H1 (cell line): ENCODE data around the gene KCNK15. TPM values are rescaled to one million over a fixed set of nuclear protein-coding genes. Genes with fewer than 3 reads are reported as not detected.

Experiments
- CTCF ChIA-PET: fragments of 300-600 bp; sonication (Branson Sonifier 250); formaldehyde crosslinking; loops from one replicate; lab custom pipeline; 2021; ENCODE audit not compliant: partially characterized antibody; lab: Charles Lee
- POLR2A ChIA-PET: fragments of 300-600 bp; sonication (Branson Sonifier 250); formaldehyde crosslinking; loops from one replicate; lab custom pipeline; 2021; ENCODE audit warnings: inconsistent platforms; ENCODE audit not compliant: partially characterized antibody; lab: Charles Lee
- DNase-seq, 2 experiments: peaks; one replicate each; pipeline versions ENCODE4 v3.0.0 to v3.0.0-alpha.2; 2010 to 2022; ENCODE audit warnings: low spot score in 2 of 2, low read depth in 1 of 2, mixed read lengths in 1 of 2
- FAIRE-seq: peaks from 2 replicates; lab custom pipeline; 2011; peaks lifted over from hg19 to GRCh38; lab: Jason Lieb, UNC
- H2AFZ ChIP-seq: 2 replicates; pipeline ENCODE4 v1.8.1; 2012; ENCODE audit warnings: low read length, inconsistent platforms
- H2AK5ac ChIP-seq: 2 replicates; pipeline ENCODE4 v1.6.1; 2013; ENCODE audit warnings: low read depth, low read length
- H2BK120ac ChIP-seq: replicated peaks from 2 replicates; pipeline ENCODE3; 2013; ENCODE audit warnings: low read depth, low read length, inconsistent platforms
- H2BK12ac ChIP-seq: 2 replicates; pipeline ENCODE4 v1.6.1; 2013; ENCODE audit warnings: low read depth, low read length
- H2BK15ac ChIP-seq: 2 replicates; pipeline ENCODE4 v1.6.1; 2013; ENCODE audit warnings: low read length
- H2BK20ac ChIP-seq: 2 replicates; pipeline ENCODE4 v1.6.1; 2013; ENCODE audit warnings: low read length
- H2BK5ac ChIP-seq: 2 replicates; pipeline ENCODE4 v1.6.1; 2013; ENCODE audit warnings: low read depth, low read length
- H3K14ac ChIP-seq: 2 replicates; pipeline ENCODE4 v1.6.1; 2013; ENCODE audit warnings: inconsistent platforms; ENCODE audit not compliant: insufficient read length
- H3K18ac ChIP-seq: 2 replicates; pipeline ENCODE4 v1.6.1; 2013; ENCODE audit warnings: low read length; ENCODE audit errors: extremely low read depth
- H3K23ac ChIP-seq: 2 replicates; pipeline ENCODE4 v1.6.1; 2013; ENCODE audit warnings: inconsistent platforms; ENCODE audit not compliant: insufficient read length
- H3K23me2 ChIP-seq: 2 replicates; pipeline ENCODE4 v1.6.1; 2013; ENCODE audit warnings: low read depth, low read length
- H3K27ac ChIP-seq: 2 replicates; pipeline ENCODE4 v1.6.1; 2011; ENCODE audit warnings: low read depth, low read length, inconsistent platforms
- H3K27me3 ChIP-seq, 4 experiments: replicated peaks in 1 of 4; 1 replicate in 1 of 4; 2 replicates in 3 of 4; pipeline versions ENCODE4 v1.6.1 to v1.8.1; 2011 to 2013; ENCODE audit warnings: low read length in 3 of 4, mild to moderate bottlenecking in 3 of 4, inconsistent platforms in 2 of 4, mixed read lengths in 2 of 4, moderate library complexity in 1 of 4; ENCODE audit not compliant: control insufficient read depth in 3 of 4, insufficient read depth in 3 of 4; ENCODE audit errors: extremely low read depth in 1 of 4
- H3K36me3 ChIP-seq, 4 experiments: 2 replicates each; pipeline versions ENCODE4 v1.6.1 to v1.8.1; 2011 to 2013; ENCODE audit warnings: mild to moderate bottlenecking in 4 of 4, low read length in 3 of 4, moderate library complexity in 2 of 4, control low read depth in 1 of 4, inconsistent platforms in 1 of 4; ENCODE audit not compliant: insufficient read depth in 4 of 4, control insufficient read depth in 2 of 4
- H3K4ac ChIP-seq: replicated peaks from 2 replicates; pipeline ENCODE3; 2013; ENCODE audit warnings: low read length, low read depth, mixed read lengths, inconsistent platforms; ENCODE audit not compliant: insufficient read length
- H3K4me1 ChIP-seq, 4 experiments: replicated peaks in 1 of 4; 1 replicate in 1 of 4; 2 replicates in 3 of 4; pipeline versions ENCODE4 v1.6.1 to v1.8.1; 2011 to 2013; ENCODE audit warnings: low read length in 3 of 4, inconsistent platforms in 2 of 4, mixed read lengths in 1 of 4; ENCODE audit not compliant: insufficient read depth in 4 of 4, control insufficient read depth in 3 of 4
- H3K4me2 ChIP-seq, 2 experiments: 2 replicates each; pipeline versions ENCODE4 v1.6.1 to v1.8.1; 2011 to 2013; ENCODE audit warnings: low read depth in 2 of 2, low read length in 2 of 2, control low read depth in 1 of 2, inconsistent platforms in 1 of 2, mild to moderate bottlenecking in 1 of 2; ENCODE audit not compliant: insufficient read depth in 1 of 2
- H3K4me3 ChIP-seq, 4 experiments: fragments of 200-600, 300-600 bp in 1 of 4; sonication (generic), shearing (Covaris generic), sonication (Bioruptor Twin) in 1 of 4; 2 replicates each; pipeline versions ENCODE4 v1.5.1 to v1.8.1; 2011 to 2016; ENCODE audit warnings: low read length in 4 of 4, low read depth in 3 of 4, control low read depth in 2 of 4, inconsistent platforms in 2 of 4, mild to moderate bottlenecking in 2 of 4, mixed read lengths in 1 of 4, moderate library complexity in 1 of 4; ENCODE audit not compliant: insufficient read depth in 2 of 4; ENCODE audit errors: extremely low read depth in 1 of 4
- H3K56ac ChIP-seq: replicated peaks from 2 replicates; pipeline ENCODE3; 2013; ENCODE audit warnings: low read depth, mild to moderate bottlenecking, mixed read lengths, low read length, inconsistent platforms; ENCODE audit not compliant: insufficient read length
- H3K79me1 ChIP-seq: 2 replicates; pipeline ENCODE4 v1.6.1; 2013; ENCODE audit warnings: low read depth, low read length, control low read depth
- H3K79me2 ChIP-seq, 2 experiments: 2 replicates each; pipeline versions ENCODE4 v1.6.1 to v1.8.1; 2012 to 2013; ENCODE audit warnings: low read length in 2 of 2, mild to moderate bottlenecking in 2 of 2, inconsistent platforms in 1 of 2; ENCODE audit not compliant: insufficient read depth in 2 of 2, control insufficient read depth in 1 of 2
- H3K9ac ChIP-seq, 4 experiments: replicated peaks in 1 of 4; 1 replicate in 1 of 4; 2 replicates in 3 of 4; pipeline versions ENCODE4 v1.6.1 to v1.8.1; 2011 to 2013; ENCODE audit warnings: low read depth in 3 of 4, low read length in 3 of 4, control low read depth in 2 of 4, mild to moderate bottlenecking in 2 of 4, moderate library complexity in 2 of 4, inconsistent platforms in 1 of 4; ENCODE audit errors: extremely low read depth in 1 of 4
- H3K9me3 ChIP-seq, 2 experiments: 2 replicates each; pipeline versions ENCODE4 v1.6.1 to v1.8.1; 2012 to 2013; ENCODE audit warnings: mild to moderate bottlenecking in 2 of 2, moderate library complexity in 2 of 2, control low read depth in 1 of 2, inconsistent platforms in 1 of 2, low read depth in 1 of 2, low read length in 1 of 2, mixed read lengths in 1 of 2; ENCODE audit not compliant: insufficient read depth in 2 of 2
- H4K20me1 ChIP-seq, 2 experiments: replicated peaks in 1 of 2; 2 replicates each; pipeline versions ENCODE3 to v1.8.1; 2011 to 2013; ENCODE audit warnings: inconsistent platforms in 2 of 2, low read length in 2 of 2, mild to moderate bottlenecking in 1 of 2; ENCODE audit not compliant: insufficient read depth in 2 of 2, control insufficient read depth in 1 of 2
- H4K5ac ChIP-seq: 2 replicates; pipeline ENCODE4 v1.6.1; 2013; ENCODE audit warnings: low read length, low read depth, mixed read lengths, inconsistent platforms; ENCODE audit not compliant: insufficient read length
- H4K8ac ChIP-seq: 2 replicates; pipeline ENCODE4 v1.8.0; 2013; ENCODE audit warnings: mild to moderate bottlenecking, moderate library complexity, low read length, inconsistent platforms; ENCODE audit not compliant: insufficient read depth; ENCODE audit errors: extremely low read depth
- H4K91ac ChIP-seq: replicated peaks from 2 replicates; pipeline ENCODE3; 2013; ENCODE audit warnings: low read length, mixed read lengths, inconsistent platforms; ENCODE audit not compliant: insufficient read length
- CBX8 ChIP-seq: fragments of 300-800, 300-1000 bp; sonication (generic); IDR thresholded peaks from 2 replicates; pipeline ENCODE4 v1.7.1; 2016; ENCODE audit warnings: low read depth, low read length, borderline replicate concordance
- EZH2 ChIP-seq: fragments of 200-600 bp; sonication (generic); IDR thresholded peaks from 2 replicates; pipeline ENCODE4 v1.7.1; 2012; ENCODE audit warnings: low read depth, mild to moderate bottlenecking, moderate library complexity, low read length, inconsistent platforms; ENCODE audit not compliant: severe bottlenecking
- KDM5A ChIP-seq: fragments of 200-600 bp; IDR thresholded peaks from 2 replicates; pipeline ENCODE4 v1.7.1; 2012; ENCODE audit warnings: mild to moderate bottlenecking, low read length, inconsistent platforms, mixed read lengths
- MAFK ChIP-seq: IDR thresholded peaks from 2 replicates; pipeline ENCODE4 v1.6.1; 2012; ENCODE audit warnings: low read depth, mild to moderate bottlenecking, improper control_type of control experiment, low read length
- NRF1 ChIP-seq: IDR thresholded peaks from 2 replicates; pipeline ENCODE4 v1.6.1; 2011; ENCODE audit warnings: mild to moderate bottlenecking, low read depth, low read length, improper control_type of control experiment
- POLR2A ChIP-seq, 2 experiments: IDR thresholded peaks; 1 replicate in 1 of 2; 2 replicates in 1 of 2; pipeline ENCODE4 v1.6.1; 2011; ENCODE audit warnings: low read depth in 2 of 2, low read length in 2 of 2, mild to moderate bottlenecking in 2 of 2; ENCODE audit errors: control extremely low read depth in 1 of 2
- POLR2AphosphoS5 ChIP-seq: IDR thresholded peaks from 2 replicates; pipeline ENCODE4 v1.6.1; 2011; ENCODE audit warnings: low read depth, low read length
- POU5F1 ChIP-seq: IDR thresholded peaks from 2 replicates; pipeline ENCODE4 v1.6.1; 2011; ENCODE audit warnings: low read depth, mild to moderate bottlenecking, low read length, moderate library complexity
- RAD21 ChIP-seq, 2 experiments: IDR thresholded peaks in 1 of 2; conservative IDR thresholded peaks in 1 of 2; 2 replicates each; pipeline ENCODE4 v1.6.1; 2011; ENCODE audit warnings: low read depth in 2 of 2, low read length in 2 of 2, improper control_type of control experiment in 1 of 2, inconsistent platforms in 1 of 2, mild to moderate bottlenecking in 1 of 2, moderate library complexity in 1 of 2
- RNF2 ChIP-seq: fragments of 200-900, 300-1000 bp; sonication (generic); IDR thresholded peaks from 2 replicates; pipeline ENCODE4 v1.7.1; 2016; ENCODE audit warnings: borderline replicate concordance, low read depth, mild to moderate bottlenecking, antibody characterized with exemption, low read length; ENCODE audit not compliant: poor library complexity, severe bottlenecking; ENCODE audit errors: missing control alignments
- SUZ12 ChIP-seq: fragments of 200-600 bp; sonication (generic); IDR thresholded peaks from 2 replicates; pipeline ENCODE4 v1.6.1; 2012; ENCODE audit warnings: mild to moderate bottlenecking, inconsistent platforms, low read length, moderate library complexity, mixed read lengths
- TAF1 ChIP-seq: IDR thresholded peaks from 2 replicates; pipeline ENCODE4 v1.6.1; 2011; ENCODE audit warnings: mild to moderate bottlenecking, low read depth, low read length
- TBP ChIP-seq: IDR thresholded peaks from 2 replicates; pipeline ENCODE4 v1.6.1; 2011; ENCODE audit warnings: low read depth, low read length, improper control_type of control experiment
- WGBS, 2 experiments: shearing (Covaris generic) in 1 of 2; methylation state at CpG; one replicate each; pipeline versions ENCODE4 v1.1.6 to v1.1.7; 2013 to 2015; ENCODE audit warnings: low lambda C conversion rate in 2 of 2, mixed read lengths in 2 of 2, inconsistent platforms in 1 of 2, low coverage in 1 of 2, missing lambda C conversion rate in 1 of 2; ENCODE audit not compliant: insufficient replicate concordance in 2 of 2, insufficient coverage in 1 of 2, insufficient read length in 1 of 2; ENCODE audit errors: extremely low coverage in 1 of 2, missing lambda C conversion rate in 1 of 2; 5-methylcytosine and 5-hydroxymethylcytosine counted together
- polyA plus RNA-seq, 7 experiments: library from polyadenylated mRNA; depleted of rRNA in 3 of 7; stranded (reverse) in 5 of 7; unstranded in 2 of 7; fragments of >200 nt in 5 of 7; fragments of 200-250 nt in 2 of 7; gene quantifications; 1 replicate in 5 of 7; 2 replicates in 1 of 7; 4 replicates in 1 of 7; pipeline versions ENCODE4 v1.2.1 to v1.2.3, GENCODE V29; 2011 to 2013; ENCODE audit warnings: missing spikeins in 2 of 7, mixed read lengths in 2 of 7
- total RNA-seq: library from RNA; stranded (reverse); fragmentation: NEBNext Ultra II Directional; extraction: Animal tissue kit (Norgen Biotek cat#: 25700); gene quantifications from 2 replicates; pipeline ENCODE4 v1.2.1, GENCODE V29; 2021

The KCNK15 gene
- total and polyA plus RNA-seq, 2 of the 8 experiments (the other 6 are each of a cell fraction or from before 2014, with no cell fraction given), result 0.24 to 0.33 TPM

GRCh38 chr20:44732327-44732726, 13.3 kb upstream of the KCNK15 start:
- Histone ChIP-seq H3K4me3 (no peak overlapping the region), H4K5ac (no peak overlapping the region), H2BK120ac (no peak overlapping the region), H2BK12ac (no peak overlapping the region), H3K9ac (peak overlapping the region in 1 of 4 experiments; percentile 38; a peak in 1 of 7 replicates), H2BK15ac (no peak overlapping the region), H2BK5ac (no peak overlapping the region), H2AK5ac (no peak overlapping the region), H3K79me1 (no peaks in the 10 kb centered on the region), H3K36me3 (no peaks in the 10 kb centered on the region), H3K56ac (no peak overlapping the region), H3K27ac (no peak overlapping the region), H3K79me2 (no peaks in the 10 kb centered on the region), H2AFZ (peak overlapping the region; percentile 11; the same call in 1 of the 2 replicates), H3K14ac (no peak overlapping the region), H3K23me2 (no peaks in the 10 kb centered on the region), H4K20me1 (no peaks in the 10 kb centered on the region), H3K4me2 (no peak overlapping the region), H3K4ac (no peak overlapping the region), H2BK20ac (no peak overlapping the region), H3K27me3 (no peaks in the 10 kb centered on the region), H3K4me1 (peaks cover 4 to 14% (median 11%) of the 10 kb centered on the region in 4 experiments), H3K18ac (no peak overlapping the region), H3K23ac (no peak overlapping the region), H3K9me3 (no peaks in the 10 kb centered on the region; a peak in 1 of 4 replicates), H4K91ac (no peak overlapping the region), H4K8ac (no peak overlapping the region)
- DNase-seq (no peak), FAIRE-seq (no peak)
- POLR2A ChIA-PET, result interaction anchor here (1.0 to 3.6 kb wide), 2 partner anchors 9 to 49 kb away, joined by 3 to 12 read pairs; no protein-coding TSS in a partner anchor
- 60% methylated on average over 6 of the region's 6 CpGs; no CpG with 5 or more reads in 1 of the 2 experiments for WGBS, 2 experiments
- CTCF ChIA-PET, result interaction anchor here (0.7 to 20.4 kb wide), 18 partner anchors 10 to 348 kb away, joined by 3 to 180 read pairs (median 6); partner anchors contain the start of gene CCN5
- TF ChIP-seq POU5F1 (no peak), CBX8 (no peak), KDM5A (no peak), POLR2AphosphoS5 (no peak), POLR2A (IDR thresholded peaks at IDR 0.05; ENCODE audit: control extremely low read depth in 1 of 2, low read depth in 2 of 2, low read length in 2 of 2) (no peak), SUZ12 (no peak), MAFK (no peak), TBP (no peak), NRF1 (no peak), RNF2 (no peak), TAF1 (no peak), RAD21 (IDR thresholded peaks at IDR 0.05 in 1 of 2, conservative IDR thresholded peaks at IDR 0.05 in 1 of 2; ENCODE audit: low read depth in 2 of 2, low read length in 2 of 2) (no peak), EZH2 (no peak)
